Activated T-cell treated with anti-CD3 and anti-CD28 coated beads, Interleukin-2, amount 50 U/mL, for 72 hours (primary cell): ENCODE results near the gene SMIM15. TPM values are rescaled to one million over a fixed set of nuclear protein-coding genes. Genes with fewer than 3 reads are reported as not detected.

Experiments used
- ATAC-seq, 2 donors: fragments of 150-1000 bp; cut with Tn5 transposase; replicated peaks in 1 of 2; 2 replicates each; pipeline ENCODE4 v1.10.0; 2021; ENCODE audit warnings: moderate library complexity in 2 of 2, mild to moderate bottlenecking in 1 of 2
- DNase-seq, 2 donors: peaks; one replicate each; pipeline ENCODE4 v3.0.0; 2021 to 2022; ENCODE audit warnings: mixed read lengths in 1 of 2
- H3K27ac Mint-ChIP-seq: one replicate; pipeline ENCODE4 v1.8.0; 2022; ENCODE audit warnings: mild to moderate bottlenecking, moderate library complexity, mixed read lengths
- H3K27me3 Mint-ChIP-seq: one replicate; pipeline ENCODE4 v1.8.0; 2022; ENCODE audit warnings: low read depth, mixed read lengths
- H3K36me3 Mint-ChIP-seq, 2 donors: one replicate each; pipeline ENCODE4 v1.8.0; 2022; ENCODE audit warnings: mixed read lengths in 2 of 2, mild to moderate bottlenecking in 1 of 2; ENCODE audit not compliant: insufficient read depth in 2 of 2
- H3K4me1 Mint-ChIP-seq: one replicate; pipeline ENCODE4 v1.8.0; 2022; ENCODE audit warnings: low read depth, mixed read lengths
- H3K4me3 Mint-ChIP-seq, 2 donors: one replicate each; pipeline ENCODE4 v1.8.0; 2022; ENCODE audit warnings: mild to moderate bottlenecking in 2 of 2, mixed read lengths in 2 of 2, moderate library complexity in 2 of 2
- H3K9me3 Mint-ChIP-seq, 2 donors: one replicate each; pipeline ENCODE4 v1.8.0; 2022; ENCODE audit warnings: mixed read lengths in 2 of 2
- total RNA-seq, 2 donors: library from RNA; stranded (reverse); gene quantifications; one replicate each; pipeline ENCODE4 v1.2.3, GENCODE V29; 2022

SMIM15 gene
- total RNA-seq, 2 donors from 2014 or later = 71.8 to 78.1 TPM

DNA sequence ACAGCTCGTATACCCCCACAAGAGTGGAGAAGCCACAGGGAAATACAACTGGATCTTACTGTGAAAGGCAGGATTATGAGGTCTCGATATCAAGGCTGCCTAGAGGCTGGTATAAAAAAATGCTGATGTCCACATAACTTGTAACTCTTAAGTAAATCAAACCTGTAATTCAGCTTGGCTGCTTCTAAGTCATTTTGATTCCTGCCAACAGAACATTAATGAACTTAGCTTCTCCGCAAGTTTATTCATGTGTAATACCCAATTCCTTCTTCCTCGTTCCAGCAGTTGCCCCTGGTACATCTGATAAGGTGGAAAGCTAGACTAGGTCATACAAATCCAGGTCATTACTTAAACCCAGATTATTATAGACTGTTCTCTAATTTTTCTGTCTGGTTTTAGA is 16.4 kb upstream of the SMIM15 start:
- no peak overlapping the region for H3K27ac Mint-ChIP-seq
- H3K27me3 Mint-ChIP-seq = no peaks in the 10 kb centered on the region
- no peak overlapping the region for H3K4me3 Mint-ChIP-seq
- ATAC-seq (no peak), DNase-seq (no peak)
- no peaks in the 10 kb centered on the region for H3K9me3 Mint-ChIP-seq
- H3K36me3 Mint-ChIP-seq = no peaks in the 10 kb centered on the region
- H3K4me1 Mint-ChIP-seq = no peaks in the 10 kb centered on the region

- no peak overlapping the region for H3K27ac Mint-ChIP-seq
Observed at GRCh38 chr5:61177716-61178115, 15.4 kb upstream of the SMIM15 start.

DNA sequence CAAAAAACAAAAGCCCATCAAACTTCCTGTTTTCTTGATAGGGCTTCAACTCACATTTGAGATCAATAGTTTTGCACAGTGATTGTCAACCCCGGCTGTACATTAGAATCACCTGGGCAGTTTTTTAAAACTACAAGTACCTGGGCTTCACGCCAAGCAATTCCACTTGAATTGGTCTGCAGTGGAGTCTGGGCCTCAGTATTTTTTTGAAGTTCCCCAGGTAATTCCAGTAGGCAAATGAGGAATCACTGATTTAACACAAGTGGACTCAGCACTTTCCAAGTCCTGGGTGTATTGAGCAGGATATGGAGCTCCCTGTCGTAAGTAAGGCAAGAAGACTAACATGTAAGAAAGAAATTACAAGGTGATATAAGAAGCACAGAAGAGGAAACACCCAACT is 14.8 kb upstream of the SMIM15 start:
- no peaks in the 10 kb centered on the region for H3K27me3 Mint-ChIP-seq
- H3K4me1 Mint-ChIP-seq = no peaks in the 10 kb centered on the region
- H3K27ac Mint-ChIP-seq = no peak overlapping the region
- H3K4me3 Mint-ChIP-seq = no peak overlapping the region
- no peaks in the 10 kb centered on the region for H3K9me3 Mint-ChIP-seq
- DNase-seq (no peak), ATAC-seq (no peak)
- no peaks in the 10 kb centered on the region for H3K36me3 Mint-ChIP-seq

More at GRCh38 chr5:61177716-61178115, 15.4 kb upstream of the SMIM15 start:
- Mint-ChIP-seq H3K9me3 (no peaks in the 10 kb centered on the region), H3K4me1 (no peaks in the 10 kb centered on the region), H3K36me3 (no peaks in the 10 kb centered on the region), H3K27me3 (no peaks in the 10 kb centered on the region), H3K4me3 (no peak overlapping the region)
- ATAC-seq (no peak), DNase-seq (no peak)

GRCh38 chr5:61176631-61177030 is 14.4 kb upstream of the SMIM15 start:
- Mint-ChIP-seq H3K4me3 (no peak overlapping the region), H3K4me1 (no peaks in the 10 kb centered on the region), H3K27me3 (no peaks in the 10 kb centered on the region), H3K9me3 (no peaks in the 10 kb centered on the region), H3K27ac (no peak overlapping the region), H3K36me3 (no peaks in the 10 kb centered on the region)
- ATAC-seq (no peak), DNase-seq (no peak)

DNA sequence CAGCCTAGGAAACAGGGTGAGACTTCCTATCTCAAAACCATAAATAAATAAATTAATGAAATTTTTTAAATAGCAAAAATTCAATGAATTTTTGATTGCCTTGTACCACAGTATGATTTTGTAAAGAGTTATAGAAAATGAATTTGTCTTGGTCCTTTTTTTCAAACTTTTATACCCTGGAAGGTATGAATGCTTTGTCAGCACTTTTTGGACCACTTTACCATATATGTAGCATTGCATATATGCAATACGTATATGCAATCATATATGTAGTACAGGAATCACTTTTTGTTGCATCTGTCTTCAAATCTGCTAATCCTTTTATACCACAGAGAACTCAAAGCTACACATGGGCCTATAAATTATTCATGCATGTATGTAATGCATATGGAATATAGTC is 9.2 kb upstream of the SMIM15 start:
- Mint-ChIP-seq H3K36me3 (no peaks in the 10 kb centered on the region), H3K4me3 (no peak overlapping the region), H3K27ac (no peak overlapping the region)

GRCh38 chr5:61168951-61169350 is 6.7 kb upstream of the SMIM15 start:
- Mint-ChIP-seq H3K4me1 (peaks cover under 1% of the 10 kb centered on the region), H3K27ac (no peak overlapping the region), H3K27me3 (no peaks in the 10 kb centered on the region), H3K36me3 (no peaks in the 10 kb centered on the region), H3K9me3 (no peaks in the 10 kb centered on the region), H3K4me3 (no peak overlapping the region)
- DNase-seq (no peak), ATAC-seq (no peak)

More for the DNA sequence above, 9.2 kb upstream of the SMIM15 start:
- H3K9me3 Mint-ChIP-seq = no peaks in the 10 kb centered on the region
- no peaks in the 10 kb centered on the region for H3K27me3 Mint-ChIP-seq
- ATAC-seq (no peak), DNase-seq (no peak)
- H3K4me1 Mint-ChIP-seq = no peaks in the 10 kb centered on the region

- Mint-ChIP-seq H3K4me1 (peaks cover 14% of the 10 kb centered on the region), H3K27ac (no peak overlapping the region), H3K27me3 (no peaks in the 10 kb centered on the region), H3K9me3 (no peaks in the 10 kb centered on the region), H3K4me3 (no peak overlapping the region), H3K36me3 (peaks cover 0 to 4% of the 10 kb centered on the region in 2 donors)
- no peak for DNase-seq
- ATAC-seq = no peak
Observed at GRCh38 chr5:61167382-61167781, 5.1 kb upstream of the SMIM15 start.

GRCh38 chr5:61163905-61164304 is 1.6 kb upstream of the SMIM15 start:
- Mint-ChIP-seq H3K9me3 (no peaks in the 10 kb centered on the region), H3K4me1 (peaks cover 37% of the 10 kb centered on the region), H3K4me3 (peak overlapping the region; percentile 94 to 98), H3K27me3 (no peaks in the 10 kb centered on the region), H3K36me3 (peaks cover 12 to 24% of the 10 kb centered on the region in 2 donors), H3K27ac (no peak overlapping the region)
- ATAC-seq (no peak), DNase-seq (no peak)

DNA sequence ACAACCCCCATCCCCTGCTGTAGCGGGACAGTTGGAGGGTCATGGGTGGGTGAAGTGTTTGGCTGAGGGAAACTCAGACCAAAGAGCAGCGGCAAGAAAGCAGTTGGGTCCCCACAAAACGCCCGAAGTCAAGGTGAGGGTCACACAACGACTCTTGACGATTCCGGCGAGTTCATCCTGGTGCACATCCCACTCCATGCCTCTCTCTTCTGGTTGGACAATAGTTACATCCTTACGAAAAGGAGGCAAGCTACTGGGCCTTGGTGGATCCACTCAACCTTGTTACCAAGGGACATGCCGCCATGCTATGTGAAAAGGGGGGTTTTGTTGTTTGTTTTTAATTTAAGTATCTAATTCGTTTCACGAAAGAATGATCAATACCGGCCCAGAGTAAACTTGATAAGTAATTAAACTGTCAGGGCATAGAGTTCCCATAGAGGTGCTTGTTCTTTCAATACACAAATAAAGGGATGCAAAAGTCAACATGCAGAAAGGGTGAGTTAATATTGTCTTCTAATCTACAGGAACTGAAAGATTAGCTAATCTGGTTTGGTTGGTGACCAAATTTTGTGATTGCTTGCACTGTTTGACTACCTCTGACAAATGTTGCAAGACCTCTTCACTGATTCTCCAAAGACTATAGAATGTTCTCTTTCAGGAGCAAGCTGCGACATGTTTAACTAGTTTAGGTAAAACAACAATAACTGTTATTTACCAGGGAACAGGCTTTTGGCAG is 732 bp upstream of the SMIM15 start:
- Mint-ChIP-seq H3K27ac (peak overlapping the region; percentile 86), H3K9me3 (no peaks in the 10 kb centered on the region), H3K4me3 (peak overlapping the region; percentile 94 to 98), H3K27me3 (no peaks in the 10 kb centered on the region), H3K4me1 (peaks cover 37% of the 10 kb centered on the region), H3K36me3 (peaks cover 15 to 29% of the 10 kb centered on the region in 2 donors)
- DNase-seq (peak in 1 of 2 donors; percentile 4), ATAC-seq (no peak)

- no peaks in the 10 kb centered on the region for H3K27me3 Mint-ChIP-seq
- DNase-seq (no peak), ATAC-seq (no peak)
- no peaks in the 10 kb centered on the region for H3K9me3 Mint-ChIP-seq
- peaks cover 37% of the 10 kb centered on the region for H3K4me1 Mint-ChIP-seq
- peaks cover 21 to 44% of the 10 kb centered on the region in 2 donors for H3K36me3 Mint-ChIP-seq
- peak overlapping the region; percentile 62 to 91 for H3K4me3 Mint-ChIP-seq
- peak overlapping the region; percentile 96 for H3K27ac Mint-ChIP-seq
Observed at GRCh38 chr5:61160497-61160896, 1.8 kb downstream of the SMIM15 start.

DNA sequence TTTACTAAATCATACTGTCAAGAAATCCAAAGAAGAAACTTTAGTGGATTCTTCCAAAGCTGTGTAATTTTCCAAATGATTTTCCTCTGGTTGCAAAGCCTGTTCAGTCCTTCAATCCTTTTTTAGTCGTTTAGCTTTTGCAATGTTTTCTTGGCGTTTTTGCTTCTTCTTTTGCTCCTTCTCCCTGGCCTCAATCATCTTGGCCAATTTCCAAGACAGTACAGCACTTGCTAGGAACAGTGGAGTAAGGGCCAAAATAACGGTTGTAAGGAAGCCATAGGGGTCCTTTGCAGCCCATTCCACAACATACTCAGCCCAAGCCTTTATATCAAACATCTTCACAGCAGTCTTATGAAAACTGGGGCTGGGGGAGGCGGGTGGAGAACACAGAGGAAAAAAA is 2.4 kb downstream of the SMIM15 start:
- H3K4me3 Mint-ChIP-seq = peak overlapping the region; percentile 62 to 91
- H3K27me3 Mint-ChIP-seq = no peaks in the 10 kb centered on the region
- H3K36me3 Mint-ChIP-seq = peaks cover 22 to 46% of the 10 kb centered on the region in 2 donors
- DNase-seq (no peak), ATAC-seq (no peak)
- peak overlapping the region; percentile 96 for H3K27ac Mint-ChIP-seq
- H3K9me3 Mint-ChIP-seq = no peaks in the 10 kb centered on the region
- H3K4me1 Mint-ChIP-seq = peaks cover 37% of the 10 kb centered on the region

DNA sequence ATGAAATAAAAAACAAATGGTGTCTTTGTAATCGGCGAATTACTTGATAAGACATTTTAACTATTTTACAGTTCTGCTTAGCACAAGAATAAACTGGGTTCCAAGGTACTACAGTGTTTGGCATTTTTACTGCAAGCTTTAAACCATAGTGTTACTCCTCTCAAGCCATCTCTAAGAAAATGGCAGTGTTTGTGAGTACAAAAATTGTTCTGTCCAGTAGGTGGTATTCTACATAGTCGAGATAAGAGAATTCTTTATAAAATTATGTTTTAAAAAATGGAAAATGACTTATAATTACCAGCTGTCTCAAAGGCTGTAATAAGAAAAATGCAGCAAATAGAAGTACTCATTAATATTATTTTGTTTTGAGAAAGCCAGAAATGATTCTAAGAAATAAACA is 3.2 kb downstream of the SMIM15 start:
- H3K9me3 Mint-ChIP-seq = no peaks in the 10 kb centered on the region
- no peak for ATAC-seq
- H3K27ac Mint-ChIP-seq = peak overlapping the region; percentile 24
- H3K27me3 Mint-ChIP-seq = no peaks in the 10 kb centered on the region
- H3K36me3 Mint-ChIP-seq = peaks cover 24 to 54% of the 10 kb centered on the region in 2 donors
- peak overlapping the region; percentile 45 to 60 for H3K4me3 Mint-ChIP-seq
- no peak for DNase-seq
- peaks cover 37% of the 10 kb centered on the region for H3K4me1 Mint-ChIP-seq

DNA sequence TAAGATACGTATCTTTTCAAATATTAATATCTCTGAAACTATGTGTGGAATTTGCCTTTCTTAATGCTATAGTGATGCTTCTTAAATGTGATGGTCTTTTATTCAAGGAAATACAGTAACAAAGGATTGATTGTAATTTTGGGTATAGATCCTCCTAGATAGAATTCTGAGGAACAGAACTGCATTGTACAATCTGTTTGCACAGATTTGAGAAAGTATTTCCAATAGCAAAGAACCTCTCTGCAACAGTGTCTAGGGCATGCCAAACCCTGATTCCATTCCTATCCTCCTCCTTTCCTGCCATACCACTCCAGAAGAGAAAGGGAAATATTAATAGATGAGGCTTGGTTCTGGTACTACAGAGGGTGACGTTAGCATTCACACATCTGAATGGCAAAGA is 10.4 kb downstream of the SMIM15 start:
- no peak overlapping the region for H3K4me3 Mint-ChIP-seq
- H3K27me3 Mint-ChIP-seq = no peaks in the 10 kb centered on the region
- peaks cover 11 to 34% of the 10 kb centered on the region in 2 donors for H3K36me3 Mint-ChIP-seq
- no peaks in the 10 kb centered on the region for H3K4me1 Mint-ChIP-seq
- no peak for ATAC-seq
- H3K9me3 Mint-ChIP-seq = peaks cover 4 to 6% of the 10 kb centered on the region in 2 donors
- peak overlapping the region; percentile 38 for H3K27ac Mint-ChIP-seq
- DNase-seq = no peak

DNA sequence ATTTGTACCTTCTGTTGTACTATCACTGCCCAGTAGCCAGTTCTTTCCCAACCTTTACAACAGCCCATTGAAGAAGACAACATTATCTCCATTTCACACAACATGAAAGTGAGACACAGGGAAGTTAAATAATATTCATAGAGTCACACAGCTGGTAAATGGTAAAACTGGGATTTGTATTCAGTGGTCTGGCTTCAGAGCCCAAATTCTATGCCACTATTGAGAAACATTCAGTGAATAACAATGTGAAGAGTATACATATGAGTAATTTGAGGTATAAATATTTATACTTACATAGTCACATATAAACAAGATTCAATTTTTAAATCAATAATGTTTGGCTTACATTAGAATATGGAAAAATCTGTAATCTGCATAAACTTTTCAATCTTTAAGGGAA is 13.8 kb downstream of the SMIM15 start:
- H3K4me1 Mint-ChIP-seq = no peaks in the 10 kb centered on the region
- H3K4me3 Mint-ChIP-seq = no peak overlapping the region
- H3K36me3 Mint-ChIP-seq = peaks cover 6 to 18% of the 10 kb centered on the region in 2 donors
- H3K27me3 Mint-ChIP-seq = no peaks in the 10 kb centered on the region
- no peak overlapping the region for H3K27ac Mint-ChIP-seq
- ATAC-seq (no peak), DNase-seq (no peak)
- peaks cover 7 to 11% of the 10 kb centered on the region in 2 donors for H3K9me3 Mint-ChIP-seq
